Stimulated activated CD8-positive, alpha-beta memory T cell treated with anti-CD3 and anti-CD28 coated beads, Interleukin-15, amount 100 ng/mL, for 48 hours (primary cell): Measurements from ENCODE around the gene RALGPS1.
A peak's percentile ranks its signal among the peaks of the same experiment; 100 is the strongest.

ENCODE experiments used
- DNase-seq, 2 donors: peaks; one replicate each; pipeline ENCODE4 v3.0.0-alpha.2; 2020; ENCODE audit warnings: low read depth in 2 of 2

The RALGPS1 gene

GRCh38 chr9:126904586-126904985 lies 10.0 kb upstream of the RALGPS1 start:
- no peak for DNase-seq

GRCh38 chr9:126906091-126906490 lies 8.5 kb upstream of the RALGPS1 start:
- no peak for DNase-seq

- DNase-seq = no peak
These were observed 7.5 kb upstream of the RALGPS1 start for GRCh38 chr9:126907058-126907457.

GRCh38 chr9:126915281-126915816 lies 767 bp downstream of the RALGPS1 start:
- DNase-seq = peak in 1 of 2 donors; percentile 4

DNA sequence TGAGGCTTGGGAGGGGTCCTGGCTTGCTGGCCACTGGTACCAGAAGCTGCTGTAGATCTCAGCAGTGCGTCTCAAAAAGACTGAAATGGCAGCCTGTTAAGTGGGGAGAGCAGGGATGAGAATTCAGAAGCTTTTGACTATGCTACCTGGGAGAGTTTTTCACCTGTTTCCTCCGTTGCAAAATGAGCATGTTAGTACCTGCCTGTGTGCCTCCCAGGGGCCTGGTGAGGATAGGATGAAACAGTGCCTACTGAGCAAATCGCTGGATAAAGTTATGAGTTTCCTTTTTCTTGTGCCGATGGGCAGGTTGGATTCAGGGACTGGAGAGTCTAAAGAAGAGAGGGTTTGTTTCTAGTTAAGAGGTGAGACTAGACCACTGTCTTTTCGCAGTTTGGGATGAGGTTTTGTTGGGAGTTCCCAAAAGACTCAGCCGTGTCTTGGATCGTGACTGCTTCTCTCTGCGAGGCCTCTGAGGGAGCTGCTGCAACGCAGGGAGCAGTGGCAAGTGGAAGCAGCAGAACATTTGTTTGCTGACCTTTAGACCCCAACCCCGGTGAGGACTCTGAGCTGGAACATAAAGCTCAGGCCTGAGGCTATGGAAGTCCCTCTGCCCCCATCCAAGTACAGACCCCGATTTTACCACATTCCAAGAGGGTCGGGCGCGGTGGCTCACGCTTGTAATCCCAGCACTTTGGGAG lies 1.4 kb downstream of the RALGPS1 start:
- no peak for DNase-seq

GRCh38 chr9:126916909-126917308 lies 2.3 kb downstream of the RALGPS1 start:
- DNase-seq = no peak

- no peak for DNase-seq
These were observed 4.6 kb downstream of the RALGPS1 start for GRCh38 chr9:126919193-126919592.

- DNase-seq = no peak
These were observed 11.3 kb downstream of the RALGPS1 start for GRCh38 chr9:126925876-126926275.

DNA sequence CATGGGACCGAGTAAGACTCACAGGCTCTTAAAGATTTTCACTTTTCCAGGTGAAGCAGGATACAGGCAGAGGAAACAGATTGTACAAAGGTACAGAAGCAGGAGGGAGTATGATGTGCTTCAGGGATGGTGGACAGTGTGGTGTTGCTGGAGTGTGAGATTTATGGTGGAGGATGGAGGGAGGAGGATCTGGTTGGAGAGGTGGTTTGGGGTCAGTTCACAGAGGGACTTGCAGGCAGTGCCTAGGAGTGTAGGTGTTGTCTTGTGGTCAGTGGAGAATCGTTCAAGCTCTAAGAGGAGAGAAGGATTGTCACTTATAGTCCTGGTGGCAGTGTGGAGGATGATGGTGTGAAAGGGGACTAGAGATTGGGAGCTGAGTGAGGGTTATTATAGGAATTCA lies 11.8 kb downstream of the RALGPS1 start:
- no peak for DNase-seq

- DNase-seq = no peak
These were observed 12.8 kb downstream of the RALGPS1 start for GRCh38 chr9:126927419-126927818.

DNA sequence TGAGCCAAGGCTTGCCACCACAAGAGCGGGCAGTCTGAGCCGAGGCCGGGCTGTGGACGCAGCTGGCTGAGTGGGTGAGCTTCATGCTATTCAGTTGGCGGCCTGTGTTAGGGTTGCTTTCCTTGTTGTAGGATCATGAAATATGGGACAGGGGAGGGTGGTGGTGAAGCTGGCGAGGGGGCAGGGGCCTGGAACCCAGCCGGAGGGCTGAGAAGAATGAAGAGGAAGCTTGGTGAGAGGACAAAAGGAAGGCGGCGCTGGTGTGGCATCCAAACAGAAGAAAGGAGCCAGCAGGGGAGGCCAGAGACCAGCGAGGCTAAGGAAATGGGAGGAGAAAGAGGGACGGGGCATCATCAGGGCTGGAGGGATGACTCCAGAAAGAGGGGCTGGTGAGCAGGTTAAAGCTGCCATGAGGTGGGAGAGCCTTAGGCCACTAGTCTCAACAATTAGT lies 18.3 kb downstream of the RALGPS1 start:
- DNase-seq = no peak

GRCh38 chr9:126933334-126933980 lies 18.9 kb downstream of the RALGPS1 start:
- DNase-seq = no peak

DNA sequence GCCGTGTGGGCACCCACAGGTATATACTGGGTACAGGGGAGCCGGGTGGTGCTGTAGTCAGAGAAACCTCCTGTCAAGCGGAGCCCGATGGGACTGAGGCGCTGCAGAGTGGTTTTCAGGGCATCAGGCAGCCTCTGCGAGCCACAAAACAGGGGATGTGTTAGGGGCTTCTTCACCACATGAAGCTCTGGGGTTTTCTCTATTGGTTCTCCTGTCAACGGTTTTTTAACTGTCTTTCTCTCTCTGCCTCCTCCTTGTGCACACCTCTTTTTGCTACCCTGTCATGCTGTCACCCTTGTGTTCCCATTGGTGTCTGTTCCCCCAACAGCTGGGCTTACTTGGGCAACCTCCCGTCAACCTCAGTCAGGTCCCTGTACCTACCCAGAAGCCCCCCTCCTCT lies 19.9 kb downstream of the RALGPS1 start:
- DNase-seq = no peak

GRCh38 chr9:126935630-126936029 lies 21.0 kb downstream of the RALGPS1 start:
- no peak for DNase-seq

- no peak for DNase-seq
These were observed 22.9 kb downstream of the RALGPS1 start for GRCh38 chr9:126937444-126937843.

DNA sequence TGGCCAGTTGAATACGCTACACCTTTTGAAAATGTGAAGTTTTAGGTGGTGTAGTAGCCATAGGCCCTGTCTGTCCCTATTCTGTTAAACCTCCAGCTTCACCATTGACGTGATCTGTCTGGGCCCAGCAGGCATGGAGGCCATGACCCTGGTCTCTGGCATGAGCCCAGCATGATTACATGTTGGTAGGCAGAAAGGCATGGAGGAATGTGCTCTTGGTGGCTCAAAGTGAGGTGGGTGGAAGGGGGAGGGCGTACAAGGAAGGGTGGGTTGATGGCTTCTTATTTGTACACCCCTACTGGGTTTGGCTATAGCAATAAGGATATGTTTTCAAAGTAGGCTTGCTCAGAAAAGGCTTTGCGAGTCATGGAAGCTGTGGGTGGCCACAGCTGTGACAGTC lies 23.7 kb downstream of the RALGPS1 start:
- DNase-seq = no peak

DNA sequence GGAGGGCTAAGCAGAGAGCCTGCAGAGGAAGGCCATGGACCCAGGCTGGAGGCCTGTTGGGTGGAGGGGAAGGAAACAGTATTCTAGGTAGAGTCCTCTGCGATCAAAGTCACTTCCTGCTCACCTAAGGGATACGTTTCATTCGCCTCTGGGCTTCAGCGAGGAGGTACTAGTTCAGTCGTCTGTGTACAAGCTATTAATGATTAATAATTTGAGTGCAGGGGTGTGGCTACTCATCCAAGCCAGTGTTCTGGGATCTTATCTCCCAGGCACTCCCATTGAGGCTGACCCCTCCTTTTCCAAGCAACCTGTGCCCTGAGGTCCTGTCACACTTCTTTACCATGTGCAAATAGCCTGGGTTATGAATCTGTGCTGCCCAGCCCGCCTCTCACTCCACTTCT lies 25.2 kb downstream of the RALGPS1 start:
- DNase-seq = no peak

GRCh38 chr9:126942399-126942798 lies 27.8 kb downstream of the RALGPS1 start:
- DNase-seq = no peak

DNA sequence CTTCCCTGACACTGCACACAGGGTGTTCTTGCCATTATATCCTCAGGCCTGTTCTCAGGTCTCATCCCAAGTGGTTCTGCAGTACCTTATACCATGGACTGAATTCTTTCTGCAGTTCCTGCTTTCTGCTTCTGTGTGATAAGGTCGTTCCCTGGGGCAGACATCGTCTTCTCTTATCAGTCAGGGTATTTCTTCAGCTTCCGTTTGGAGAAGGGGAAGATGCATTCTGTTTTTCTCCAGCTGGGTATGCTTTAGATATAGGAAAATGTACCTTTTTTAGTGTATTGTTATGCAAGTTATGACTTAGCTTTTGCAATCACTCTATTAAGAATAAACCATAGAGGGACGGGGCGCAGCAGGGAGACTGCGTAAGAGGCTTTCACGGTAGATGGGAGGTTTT lies 31.1 kb downstream of the RALGPS1 start:
- DNase-seq = no peak

DNA sequence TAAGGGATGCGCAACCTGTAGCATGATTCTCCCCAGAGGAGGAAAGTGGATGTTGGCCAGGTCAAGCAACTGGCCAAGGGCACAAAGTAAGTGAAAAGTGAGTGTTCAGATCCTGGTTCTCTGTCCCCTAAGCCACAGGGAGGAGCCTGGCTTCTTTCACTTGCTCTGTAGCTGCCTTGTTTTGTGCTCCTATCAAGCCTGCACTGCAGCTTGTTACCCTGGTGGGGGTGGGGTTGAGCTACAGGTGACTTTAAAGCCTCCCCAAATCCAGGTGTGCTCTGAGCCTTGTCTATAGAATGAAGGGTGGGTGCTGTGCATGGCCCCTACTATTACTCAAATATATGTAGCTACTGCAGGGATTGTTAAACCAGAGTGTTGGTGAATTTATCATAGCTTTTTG lies 32.9 kb downstream of the RALGPS1 start:
- no peak for DNase-seq

- no peak for DNase-seq
These were observed 37.8 kb downstream of the RALGPS1 start for GRCh38 chr9:126952205-126952977.

GRCh38 chr9:126953041-126953809 lies 38.6 kb downstream of the RALGPS1 start:
- DNase-seq = no peak
